H1 (cell line): ENCODE results near the gene ARF6. TPM values are rescaled to one million over a fixed set of nuclear protein-coding genes. Genes with fewer than 3 reads are reported as not detected.

Experiments
- BCL11A ChIP-seq, 2 experiments: IDR thresholded peaks; one replicate each; pipeline ENCODE4 v1.6.1; 2011; ENCODE audit warnings: low read depth in 2 of 2, low read length in 2 of 2, mild to moderate bottlenecking in 2 of 2
- CTBP2 ChIP-seq: IDR thresholded peaks from 2 replicates; pipeline ENCODE4 v1.7.0; 2011; ENCODE audit warnings: borderline replicate concordance, mild to moderate bottlenecking, moderate library complexity, mixed read lengths, low read length; ENCODE audit not compliant: insufficient read depth, insufficient read length
- KDM1A ChIP-seq: fragments of 200-600, 300-600 bp; sonication (generic); IDR thresholded peaks from 2 replicates; pipeline ENCODE4 v1.7.1; 2016; ENCODE audit warnings: mild to moderate bottlenecking, low read length, borderline replicate concordance
- KDM4A ChIP-seq: IDR thresholded peaks from one replicate; pipeline ENCODE4 v1.7.1; 2012; ENCODE audit warnings: low read depth, mild to moderate bottlenecking, moderate library complexity, low read length, inconsistent platforms; ENCODE audit not compliant: severe bottlenecking
- POLR2A ChIP-seq, 2 experiments: IDR thresholded peaks; 1 replicate in 1 of 2; 2 replicates in 1 of 2; pipeline ENCODE4 v1.6.1; 2011; ENCODE audit warnings: low read depth in 2 of 2, low read length in 2 of 2, mild to moderate bottlenecking in 2 of 2; ENCODE audit errors: control extremely low read depth in 1 of 2
- RFX5 ChIP-seq: IDR thresholded peaks from 2 replicates; pipeline ENCODE4 v1.6.1; 2011; ENCODE audit warnings: low read depth, low read length, improper control_type of control experiment, borderline replicate concordance
- SIRT6 ChIP-seq: IDR thresholded peaks from one replicate; pipeline ENCODE4 v1.7.1; 2012; ENCODE audit warnings: low read length, inconsistent platforms
- SP1 ChIP-seq: IDR thresholded peaks from 2 replicates; pipeline ENCODE4 v1.6.1; 2011; ENCODE audit warnings: low read depth, low read length
- SP4 ChIP-seq: IDR thresholded peaks from 2 replicates; pipeline ENCODE4 v1.6.1; 2012; ENCODE audit warnings: low read length, inconsistent platforms
- polyA plus RNA-seq, 7 experiments: library from polyadenylated mRNA; depleted of rRNA in 3 of 7; stranded (reverse) in 5 of 7; unstranded in 2 of 7; fragments of >200 nt in 5 of 7; fragments of 200-250 nt in 2 of 7; gene quantifications; 1 replicate in 5 of 7; 2 replicates in 1 of 7; 4 replicates in 1 of 7; pipeline versions ENCODE4 v1.2.1 to v1.2.3, GENCODE V29; 2011 to 2013; ENCODE audit warnings: missing spikeins in 2 of 7, mixed read lengths in 2 of 7
- total RNA-seq: library from RNA; stranded (reverse); fragmentation: NEBNext Ultra II Directional; extraction: Animal tissue kit (Norgen Biotek cat#: 25700); gene quantifications from 2 replicates; pipeline ENCODE4 v1.2.1, GENCODE V29; 2021
- TF ChIP-seq, protein P1 (sequence below): IDR thresholded peaks from 2 replicates; pipeline ENCODE4 v1.6.1; 2012; ENCODE audit warnings: low read length, inconsistent platforms

Gene ARF6
- total and polyA plus RNA-seq, 2 of the 8 experiments (the other 6 are each of a cell fraction or from before 2014, with no cell fraction given), result 17.2 to 56.7 TPM

DNA sequence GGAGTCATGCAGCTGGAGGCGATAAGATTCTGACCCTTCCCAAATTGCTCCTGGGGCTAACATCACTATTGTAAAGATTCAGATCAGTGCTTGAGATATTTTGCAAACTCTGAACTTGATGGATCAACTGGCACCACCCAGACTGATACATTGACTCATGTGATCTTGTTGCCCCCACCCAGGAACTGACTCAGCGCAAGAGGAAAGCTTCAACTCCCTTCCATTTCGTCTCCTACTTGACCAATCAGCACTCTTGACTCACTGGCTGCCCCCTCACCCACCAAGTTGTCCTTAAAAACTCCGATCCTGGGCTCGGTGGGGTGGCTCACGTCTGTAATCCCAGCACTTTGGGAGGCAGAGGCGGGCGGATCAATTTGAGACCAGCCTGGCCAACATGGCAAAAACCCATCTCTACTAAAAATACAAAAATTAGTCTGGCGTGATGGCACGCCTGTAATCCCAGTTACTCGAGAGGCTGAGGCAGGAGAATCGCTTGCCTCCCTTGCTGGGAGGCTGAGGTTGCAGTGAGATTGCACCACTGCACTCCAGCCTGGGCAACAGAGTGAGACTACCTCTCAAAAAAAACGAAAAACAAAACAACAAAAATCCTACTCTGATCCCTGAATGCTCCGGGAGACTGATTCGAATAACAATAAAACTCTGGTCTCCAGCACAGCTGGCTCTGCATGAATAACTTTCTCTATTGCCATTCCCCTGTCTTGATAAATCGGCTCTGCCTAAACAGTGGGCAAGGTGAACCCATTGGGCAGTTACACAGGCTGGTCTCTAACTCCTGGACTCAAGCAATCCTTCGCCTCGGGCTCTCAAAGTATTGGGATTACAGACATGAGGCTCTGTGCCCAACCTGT lies 9.8 kb upstream of the ARF6 start (continued):
- TF ChIP-seq, protein P1, sequence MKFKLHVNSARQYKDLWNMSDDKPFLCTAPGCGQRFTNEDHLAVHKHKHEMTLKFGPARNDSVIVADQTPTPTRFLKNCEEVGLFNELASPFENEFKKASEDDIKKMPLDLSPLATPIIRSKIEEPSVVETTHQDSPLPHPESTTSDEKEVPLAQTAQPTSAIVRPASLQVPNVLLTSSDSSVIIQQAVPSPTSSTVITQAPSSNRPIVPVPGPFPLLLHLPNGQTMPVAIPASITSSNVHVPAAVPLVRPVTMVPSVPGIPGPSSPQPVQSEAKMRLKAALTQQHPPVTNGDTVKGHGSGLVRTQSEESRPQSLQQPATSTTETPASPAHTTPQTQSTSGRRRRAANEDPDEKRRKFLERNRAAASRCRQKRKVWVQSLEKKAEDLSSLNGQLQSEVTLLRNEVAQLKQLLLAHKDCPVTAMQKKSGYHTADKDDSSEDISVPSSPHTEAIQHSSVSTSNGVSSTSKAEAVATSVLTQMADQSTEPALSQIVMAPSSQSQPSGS, result no peak
- TF ChIP-seq SIRT6 (no peak), POLR2A (IDR thresholded peaks at IDR 0.05; ENCODE audit: control extremely low read depth in 1 of 2, low read depth in 2 of 2, low read length in 2 of 2) (no peak), SP4 (no peak), CTBP2 (no peak), KDM1A (0 out of 2 replicates have a peak, but pooled peaks have one; percentile 46), BCL11A (IDR thresholded peaks at IDR 0.05; ENCODE audit: low read depth in 2 of 2, low read length in 2 of 2) (no peak), KDM4A (no peak), SP1 (0 out of 2 replicates have a peak, but pooled peaks have one; percentile 20), RFX5 (no peak)
